AG20443 (cell line): Measurements from ENCODE around the gene TBX5.
A peak's percentile ranks its signal among the peaks of the same experiment; 100 is the strongest.

Source experiments
- DNase-seq: peaks from one replicate; pipeline ENCODE4 v3.0.0; 2012; ENCODE audit warnings: low spot score, mixed read lengths

Gene TBX5

DNA sequence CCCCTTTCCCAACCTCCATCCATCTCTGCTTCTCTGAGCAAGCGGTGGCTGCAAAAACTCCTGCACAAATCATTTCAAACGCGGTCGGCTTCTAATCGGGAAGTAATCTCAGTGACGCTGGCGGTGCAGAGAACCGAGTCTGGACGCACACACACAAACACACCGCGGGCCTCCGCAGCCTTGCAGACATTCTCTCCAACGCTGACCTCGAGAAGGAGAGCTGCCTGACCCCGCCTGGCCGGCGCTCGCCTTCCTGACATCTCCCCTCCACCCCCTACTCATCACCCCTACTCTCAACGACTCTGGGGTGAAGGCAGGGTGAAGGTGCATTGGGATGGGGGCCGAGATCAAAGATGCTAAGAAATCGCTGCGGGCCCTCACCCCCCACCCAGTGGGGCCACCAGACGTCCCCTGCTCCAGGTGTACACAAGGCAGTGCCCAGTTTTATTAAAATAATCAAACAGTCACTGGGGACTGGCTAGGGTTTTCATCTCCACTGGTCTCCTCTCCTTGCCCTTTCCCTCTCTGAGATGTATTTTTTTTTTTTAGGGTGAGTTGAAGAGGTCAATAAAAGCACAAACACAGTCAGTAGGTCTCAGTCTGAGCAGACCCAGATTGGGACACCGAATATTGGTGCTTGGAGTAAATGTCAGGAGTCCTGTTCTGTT, 506 bp upstream of the TBX5 start:
- DNase-seq: no peak

DNA sequence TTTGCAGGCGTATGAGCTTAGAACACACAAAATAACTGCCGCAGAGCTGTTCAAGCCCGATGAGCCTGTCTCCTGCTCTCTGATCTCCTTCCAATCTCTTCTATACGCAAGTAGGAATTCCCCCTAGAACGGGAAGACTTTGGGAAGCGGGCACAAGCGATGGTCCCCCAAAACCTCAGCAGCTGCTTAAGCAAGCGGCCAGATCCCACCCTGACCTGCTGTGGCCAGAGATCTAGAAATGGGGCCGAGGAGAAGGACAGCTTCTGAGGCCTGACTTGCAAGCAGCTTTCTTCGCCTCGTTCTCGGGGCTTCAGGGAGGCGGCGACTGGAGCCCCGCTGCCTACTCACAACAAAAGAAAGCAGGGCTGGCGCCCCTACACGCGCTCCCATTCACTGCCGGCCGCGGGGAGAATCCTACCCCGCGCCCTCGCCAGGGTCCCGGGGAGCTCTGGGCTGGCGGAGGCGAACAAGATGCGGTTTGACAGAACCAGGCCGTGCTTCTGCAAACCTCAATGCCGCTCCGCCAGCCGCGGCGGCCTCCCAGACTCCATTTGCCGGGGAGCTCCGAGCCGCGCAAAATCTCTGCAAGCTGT, 922 bp downstream of the TBX5 start:
- DNase-seq: no peak

DNA sequence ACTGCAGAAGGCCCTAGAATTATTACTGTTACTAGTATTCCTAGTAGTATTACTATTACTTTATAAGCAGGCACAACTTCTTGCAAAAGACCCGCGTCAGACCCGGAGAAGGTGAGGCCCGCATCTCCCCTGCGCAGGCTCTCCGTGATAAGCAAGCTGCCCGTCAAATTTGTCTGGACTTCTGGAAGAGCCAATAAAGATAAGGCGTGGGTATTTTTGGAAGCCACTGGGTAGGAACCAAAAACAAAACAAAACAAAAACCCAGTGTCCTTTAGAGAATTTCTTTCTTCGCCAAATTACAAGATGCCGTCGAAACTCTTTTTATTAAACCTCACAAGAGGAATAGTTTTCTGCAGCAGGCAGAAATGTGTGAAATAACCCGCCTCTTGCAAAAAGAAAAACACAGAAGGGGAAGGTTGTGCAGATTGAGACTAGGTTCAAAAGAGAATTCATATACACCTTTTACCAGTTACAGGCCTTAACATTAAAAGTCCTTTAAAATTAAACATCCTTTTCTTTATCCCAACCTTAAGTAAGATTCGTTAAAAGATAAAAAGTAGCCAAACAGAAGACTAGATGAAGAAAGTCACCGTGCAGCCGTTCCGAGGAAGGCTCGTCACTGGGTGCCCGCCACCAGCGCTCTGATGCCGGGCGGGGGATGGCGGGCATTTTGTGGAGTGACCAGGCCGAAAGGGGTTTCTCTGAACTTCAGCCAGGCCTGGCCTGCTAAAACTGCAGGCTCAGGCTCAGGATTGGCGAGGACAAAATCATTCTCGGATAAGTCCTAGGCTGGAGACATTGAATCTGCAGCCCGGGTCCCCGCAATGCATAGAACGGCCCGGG, 1.6 kb downstream of the TBX5 start:
- DNase-seq: no peak

DNA sequence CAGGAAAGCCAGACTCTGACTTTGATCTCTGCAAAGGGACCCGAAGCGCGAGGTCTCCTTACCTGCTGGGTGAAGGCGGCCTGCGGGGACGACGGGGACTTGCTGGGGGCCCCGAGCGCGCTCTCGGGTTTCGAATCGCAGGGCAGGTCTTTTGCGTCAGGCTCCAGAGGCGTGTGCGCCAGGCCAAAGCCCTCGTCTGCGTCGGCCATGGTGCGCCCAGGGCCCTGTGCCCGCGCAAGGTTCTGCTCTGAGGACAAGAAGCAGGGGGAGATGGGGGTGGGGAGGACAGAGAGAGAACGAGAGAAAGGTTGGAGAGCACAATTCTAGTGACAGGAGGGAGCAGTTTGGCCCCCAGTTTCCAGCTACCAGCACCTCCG, 2.3 kb downstream of the TBX5 start:
- no peak for DNase-seq

DNA sequence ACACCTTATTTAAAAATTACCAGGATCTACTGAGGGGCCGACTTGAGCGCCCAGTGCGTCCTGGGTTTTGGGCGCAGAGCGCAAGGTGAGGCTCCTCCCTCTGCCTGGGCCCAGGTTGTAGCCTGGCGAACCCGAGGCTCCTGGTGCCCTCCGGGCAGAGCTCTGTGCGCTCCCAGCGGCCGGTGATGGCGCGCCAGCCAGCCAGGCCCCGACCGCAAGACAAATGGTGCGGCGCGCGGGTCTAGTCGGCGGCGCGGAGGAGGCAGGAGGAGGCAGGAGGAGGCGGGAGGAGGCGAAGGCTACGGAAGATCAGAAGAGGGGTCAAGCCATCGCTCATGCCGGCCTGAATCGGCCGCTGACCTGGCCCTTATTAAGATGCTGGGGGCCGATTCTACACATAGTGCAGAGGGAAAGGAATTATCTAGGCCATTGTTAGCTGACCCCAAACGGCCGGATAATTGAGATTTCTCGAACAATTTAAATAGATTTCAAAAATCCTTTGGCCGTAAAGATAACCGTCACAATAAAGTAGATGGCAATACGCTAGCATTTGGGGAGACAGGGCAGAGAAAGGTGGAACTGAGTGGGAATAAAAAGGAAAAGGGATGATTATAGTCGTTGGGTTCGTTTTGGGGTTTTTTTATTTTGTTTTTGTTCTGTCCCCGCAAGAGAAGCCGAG, 2.8 kb downstream of the TBX5 start:
- peak; percentile 62 for DNase-seq

DNA sequence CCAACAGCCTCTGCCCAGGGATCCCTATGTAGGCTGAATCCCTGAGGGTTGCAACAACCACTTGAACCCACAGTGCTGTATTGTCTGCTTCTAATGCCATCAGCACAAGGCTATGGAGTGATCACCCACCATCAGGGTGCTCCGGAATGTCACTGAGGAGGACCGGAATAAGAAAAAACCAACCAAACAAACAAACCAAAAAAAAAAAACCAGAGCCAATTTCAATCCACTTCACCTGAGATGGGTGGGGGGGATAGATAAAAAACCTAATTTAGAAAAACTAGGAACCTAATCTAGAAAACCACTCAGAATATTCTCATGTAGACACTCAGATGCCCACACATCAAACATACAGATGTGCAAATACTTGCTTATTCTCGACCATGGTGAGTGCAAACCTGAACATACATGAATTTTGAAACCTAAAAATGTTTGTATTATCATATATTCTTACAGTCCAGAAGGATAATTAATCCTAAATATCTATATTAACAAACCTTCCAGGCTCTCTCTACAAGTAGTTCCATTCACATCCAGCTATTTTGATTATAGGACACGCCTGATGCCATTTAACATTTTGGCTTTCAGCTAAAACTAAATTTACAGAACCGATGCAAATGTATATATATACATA, 3.7 kb downstream of the TBX5 start:
- DNase-seq: no peak

DNA sequence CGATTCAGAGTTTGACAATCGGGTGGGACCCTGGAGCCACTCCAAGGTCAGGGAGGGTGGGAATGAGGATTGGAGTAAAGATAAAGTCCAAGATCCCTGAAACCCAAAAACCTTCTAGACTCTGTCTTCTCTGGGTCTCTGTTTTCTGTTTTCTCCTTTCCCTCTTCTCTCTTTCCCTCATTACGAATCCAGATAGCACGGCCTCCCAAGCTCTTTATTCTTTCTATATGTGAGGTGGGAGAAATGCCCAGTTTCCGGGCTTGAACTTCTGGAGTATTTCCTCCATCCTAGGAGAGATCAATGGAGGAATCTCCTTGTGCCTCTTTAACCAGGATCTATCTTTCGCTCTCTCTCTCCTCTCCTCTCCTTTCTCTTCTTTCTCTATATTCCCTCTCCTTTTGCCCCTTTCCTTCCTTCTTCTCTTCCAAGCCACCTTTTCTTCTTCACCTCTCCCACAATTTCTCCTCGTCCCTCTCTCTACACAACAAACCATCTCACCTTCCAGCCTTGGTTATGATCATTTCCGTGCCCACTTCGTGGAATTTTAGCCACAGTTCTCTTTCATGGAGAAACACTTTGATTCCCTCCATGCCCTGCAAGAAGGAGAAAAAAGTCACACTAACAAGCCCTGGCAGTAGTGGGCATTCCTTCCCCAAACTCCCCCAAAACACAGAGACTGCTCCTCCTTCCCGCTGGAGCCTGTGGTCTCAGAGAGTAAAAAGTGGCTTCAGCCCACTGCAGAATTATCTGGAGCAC, 4.4 kb downstream of the TBX5 start:
- DNase-seq: no peak

DNA sequence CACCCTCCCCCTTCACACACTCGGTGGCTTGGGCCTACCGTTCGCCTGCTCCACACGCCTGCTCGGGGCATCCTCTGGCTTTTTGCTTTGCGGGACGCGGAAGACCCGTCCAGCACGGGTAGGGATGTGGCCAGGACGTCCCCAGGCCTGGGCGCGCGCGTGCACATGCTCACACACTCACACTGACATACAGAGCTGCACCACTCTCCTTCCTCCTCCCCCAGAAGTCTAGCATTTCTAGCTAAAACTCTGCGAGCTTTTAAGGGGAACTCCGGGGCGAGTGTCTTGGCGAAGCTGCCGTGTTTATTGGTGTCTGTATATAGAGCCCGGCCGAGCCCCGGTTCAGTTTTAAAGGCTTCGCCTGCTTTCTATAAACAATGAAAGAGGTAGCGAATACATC, 5.0 kb downstream of the TBX5 start:
- peak; percentile 71 for DNase-seq

DNA sequence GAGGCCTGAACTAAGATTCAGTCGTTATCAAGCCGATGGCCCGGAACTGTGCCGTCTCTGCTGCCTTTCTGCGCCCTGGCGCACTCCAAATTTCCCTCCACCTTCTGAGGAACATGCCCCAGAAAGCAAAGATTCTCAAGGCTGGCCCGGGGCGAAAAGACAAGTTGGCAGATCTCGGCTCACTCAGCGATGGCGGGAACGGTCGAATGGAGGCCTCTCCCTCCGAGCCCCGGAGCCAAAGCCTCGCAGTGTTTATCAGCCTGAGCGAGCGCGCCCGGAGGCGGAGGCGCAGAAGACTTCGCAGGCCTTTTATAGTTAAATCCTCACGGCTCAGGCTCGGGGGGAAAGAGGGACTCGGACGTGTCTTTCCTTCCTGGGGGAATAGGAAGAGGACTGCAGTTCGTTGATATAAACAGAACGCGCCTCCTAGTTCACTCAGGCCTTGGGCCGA, 5.6 kb downstream of the TBX5 start:
- no peak for DNase-seq

DNA sequence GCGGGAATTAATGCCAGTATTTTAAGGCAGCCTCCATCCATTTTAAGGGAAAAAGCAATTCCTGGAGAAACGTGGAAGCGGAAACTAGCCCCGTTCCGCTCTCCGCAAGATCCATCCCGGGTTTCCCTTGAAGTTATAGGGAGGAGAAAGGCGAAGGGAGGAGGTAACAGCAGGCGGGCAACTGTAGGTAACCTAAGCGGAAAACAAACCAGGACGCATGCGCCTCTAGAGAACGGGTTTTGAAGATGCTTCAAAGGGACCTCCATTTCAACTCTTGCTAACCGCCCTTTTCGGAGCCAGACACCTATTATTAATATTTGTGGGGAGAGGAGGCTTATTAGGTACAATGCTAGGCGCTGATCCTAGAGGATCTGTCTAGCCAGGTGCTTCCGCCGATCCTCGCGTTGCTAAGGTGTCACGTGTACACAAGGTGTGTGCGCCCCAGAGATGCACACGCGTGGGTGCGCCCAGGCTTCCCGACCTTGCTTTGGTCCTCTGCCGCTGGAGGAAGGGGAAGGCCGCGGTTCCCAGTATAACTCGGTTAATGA, 6.2 kb downstream of the TBX5 start:
- no peak for DNase-seq

DNA sequence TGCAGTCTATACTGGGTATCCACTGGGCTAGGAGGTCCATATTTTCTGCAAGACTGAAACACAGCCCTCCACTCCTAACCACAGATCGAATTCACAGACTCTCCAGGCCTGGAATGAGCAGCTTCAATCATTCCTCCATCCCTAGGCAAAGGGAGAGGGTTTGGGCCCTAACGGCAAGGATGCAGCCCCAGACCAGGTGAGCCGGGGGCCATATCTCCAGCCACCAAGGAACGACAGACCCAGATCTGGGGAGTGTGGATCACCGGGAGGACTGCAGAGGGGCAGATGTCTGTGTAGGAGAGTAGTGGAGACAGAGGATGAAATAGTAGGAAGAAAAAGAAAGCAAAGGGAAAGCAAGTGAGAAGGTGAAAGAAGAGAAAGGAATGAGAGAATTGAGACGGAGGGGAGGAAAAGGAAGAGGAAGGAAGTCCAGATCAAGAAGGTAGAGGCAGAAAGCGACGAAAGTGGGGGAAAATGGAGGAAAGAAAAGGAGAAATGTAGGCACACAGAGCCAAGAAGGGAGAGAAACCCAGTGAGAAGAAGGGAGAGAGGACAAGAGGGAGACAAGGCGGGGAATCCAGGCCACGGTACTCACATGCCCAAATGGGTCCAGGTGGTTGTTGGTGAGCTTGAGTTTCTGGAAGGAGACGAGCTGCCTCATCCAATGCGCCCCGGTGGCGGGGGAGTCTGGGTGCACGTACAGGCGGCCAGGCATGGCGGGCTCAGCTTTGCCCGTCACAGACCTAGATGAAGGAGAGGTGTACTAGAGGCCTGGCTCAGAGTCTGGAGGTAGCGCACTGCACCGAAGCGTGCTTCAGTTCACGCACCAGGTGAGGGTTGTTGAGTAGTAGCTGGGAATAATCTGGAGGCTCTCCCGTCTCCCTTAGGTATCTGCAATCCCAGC, 7.7 kb downstream of the TBX5 start:
- DNase-seq: no peak

DNA sequence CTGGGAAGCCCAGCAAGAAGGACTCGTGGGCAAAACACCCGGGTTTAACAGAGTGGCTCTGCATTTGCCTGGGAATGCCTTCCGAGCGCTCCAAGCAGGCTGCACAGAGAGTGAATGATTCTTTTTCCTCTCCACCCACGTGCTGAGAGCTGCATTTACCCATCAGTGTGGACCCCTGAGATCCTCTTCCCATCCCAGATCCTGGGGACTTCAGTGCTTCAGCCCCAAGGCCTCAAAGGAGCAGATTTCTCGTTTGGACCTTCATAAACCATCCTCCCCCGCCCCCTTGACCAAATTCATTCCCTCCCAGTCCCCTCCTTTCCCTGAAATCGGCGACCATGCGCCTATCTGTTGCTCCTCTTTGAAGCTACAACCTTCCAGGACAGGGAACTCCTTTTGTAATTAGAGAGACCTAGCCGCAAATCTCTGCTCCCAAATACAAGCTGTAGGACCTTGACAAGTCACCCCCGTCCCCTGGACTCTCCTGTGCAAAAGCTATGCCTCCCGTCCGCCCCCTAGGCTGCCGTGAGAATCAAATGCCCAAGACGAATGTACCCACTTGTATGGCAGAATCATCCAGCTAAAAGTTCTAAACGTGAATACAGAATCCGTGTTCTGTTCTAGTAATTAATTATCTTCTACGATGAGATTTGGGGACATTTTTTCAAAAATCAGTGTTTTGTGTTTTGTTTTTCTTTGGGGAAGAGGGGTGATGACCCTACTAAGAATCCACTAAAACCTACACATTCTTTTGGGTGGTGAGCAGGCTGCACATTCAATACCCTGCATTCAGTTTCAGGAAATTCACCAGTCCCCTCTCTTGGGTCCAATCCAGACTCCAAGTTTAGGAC, 8.8 kb downstream of the TBX5 start:
- no peak for DNase-seq

DNA sequence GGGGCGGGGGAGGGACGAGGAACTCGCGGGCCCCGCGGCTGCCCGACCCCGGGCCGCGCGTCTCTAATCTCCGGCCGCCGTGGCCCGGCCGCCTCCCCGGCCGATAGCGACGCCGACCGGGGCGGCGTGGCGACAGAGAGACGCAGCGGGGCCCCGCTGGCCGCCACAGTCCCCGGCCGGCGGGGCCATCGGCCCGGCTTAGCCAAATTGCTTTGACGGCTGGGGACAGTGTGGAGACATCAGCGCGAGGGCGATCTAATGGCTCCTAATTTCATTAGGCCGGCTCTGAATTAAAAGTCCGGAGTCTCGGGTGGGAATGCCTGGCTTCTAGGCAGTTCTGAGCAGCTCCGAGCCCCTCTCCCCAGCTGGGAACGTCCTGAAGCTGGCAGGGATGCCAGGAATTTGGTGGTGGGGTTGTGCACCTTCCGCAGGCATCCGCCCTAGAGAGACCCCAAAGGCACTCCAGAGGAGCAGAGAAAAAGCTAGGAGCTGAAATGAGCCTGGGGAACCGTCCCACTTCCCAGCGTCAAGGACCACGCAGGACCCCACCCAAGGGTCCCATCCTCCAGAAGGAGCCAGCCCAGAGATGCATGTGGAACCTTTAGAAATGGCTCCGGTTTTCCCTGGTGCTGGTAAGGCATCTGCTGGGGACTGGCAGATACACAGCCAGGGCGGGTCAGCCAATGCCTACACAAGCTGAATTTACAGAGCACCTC, 9.6 kb downstream of the TBX5 start:
- DNase-seq: no peak

DNA sequence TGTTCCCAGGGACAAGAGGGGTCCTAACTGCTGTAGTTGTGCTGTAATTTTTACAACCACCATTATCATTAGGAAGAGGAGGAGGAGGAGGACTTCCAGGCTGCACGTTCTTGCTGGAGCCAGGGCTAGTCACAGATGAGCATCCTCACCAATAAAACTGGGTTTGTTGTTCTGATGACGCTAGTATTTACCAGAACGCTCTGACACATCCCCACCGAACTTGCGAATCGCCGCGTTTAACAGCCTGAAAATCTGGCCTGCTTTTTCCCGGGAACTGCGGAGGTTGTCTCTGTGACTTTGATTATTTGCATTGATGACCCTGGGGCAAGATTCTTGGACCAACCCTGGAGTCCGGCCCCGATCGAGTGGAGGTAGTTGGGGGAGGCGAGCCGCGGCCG, 10.2 kb downstream of the TBX5 start:
- DNase-seq: peak; percentile 78

DNA sequence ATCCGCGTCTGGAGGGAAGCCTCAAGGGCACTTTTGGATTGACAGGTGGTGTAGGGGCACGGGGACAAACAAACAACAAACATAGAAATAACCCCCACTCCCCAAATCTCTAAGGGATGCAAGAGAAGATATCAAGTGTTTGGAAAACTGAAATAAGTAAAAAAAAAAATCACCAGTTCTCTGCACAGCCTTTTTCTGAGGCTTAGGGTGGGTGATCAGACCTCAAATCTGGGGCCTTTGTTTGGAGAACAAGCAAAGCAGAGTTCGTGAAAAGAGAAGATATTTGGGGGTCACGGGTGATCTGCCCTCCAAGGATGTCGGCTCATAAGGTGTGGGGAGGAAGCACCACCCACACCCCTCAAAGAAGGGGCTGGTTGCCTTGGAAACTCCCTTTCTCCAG, 10.7 kb downstream of the TBX5 start:
- DNase-seq: no peak

DNA sequence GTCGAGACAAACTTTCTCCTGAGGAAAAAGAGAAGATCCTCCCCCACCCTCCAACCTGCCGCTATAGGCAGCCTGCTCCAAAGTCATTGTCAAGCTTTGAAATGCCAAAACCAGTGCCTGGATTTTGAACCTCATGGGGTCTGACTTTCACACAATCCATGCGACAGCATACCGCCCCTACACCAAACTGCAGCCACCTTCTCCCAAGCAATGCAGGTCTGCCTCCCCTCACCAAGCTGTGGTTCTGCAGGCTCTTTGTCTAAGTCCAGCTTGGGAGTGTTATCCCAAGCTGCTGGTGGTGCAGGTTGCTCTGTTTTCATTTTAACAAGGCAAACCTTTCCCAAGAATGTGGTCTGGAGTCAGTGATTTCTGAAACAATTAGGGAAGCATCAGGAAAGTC, 12.4 kb downstream of the TBX5 start:
- no peak for DNase-seq

DNA sequence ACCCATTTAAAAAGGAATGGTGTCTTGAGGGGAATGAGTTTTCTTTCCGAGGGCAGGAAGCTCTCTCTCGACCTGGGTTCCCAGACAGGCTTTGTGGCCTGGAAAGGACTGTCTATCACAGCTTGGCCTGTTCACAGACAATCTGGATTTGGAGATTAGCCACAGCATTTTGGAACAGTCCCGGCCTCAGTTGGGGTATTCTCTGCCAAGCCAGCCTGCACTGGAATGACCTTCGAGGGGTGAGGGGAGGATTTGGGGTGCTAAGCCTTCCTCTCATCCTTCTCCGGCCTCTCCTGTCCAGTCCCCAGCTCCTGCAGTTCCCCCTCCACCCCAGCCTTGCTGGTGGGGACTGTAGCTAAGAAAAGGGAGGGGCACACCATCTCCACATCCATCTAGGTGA, 13.0 kb downstream of the TBX5 start:
- no peak for DNase-seq

DNA sequence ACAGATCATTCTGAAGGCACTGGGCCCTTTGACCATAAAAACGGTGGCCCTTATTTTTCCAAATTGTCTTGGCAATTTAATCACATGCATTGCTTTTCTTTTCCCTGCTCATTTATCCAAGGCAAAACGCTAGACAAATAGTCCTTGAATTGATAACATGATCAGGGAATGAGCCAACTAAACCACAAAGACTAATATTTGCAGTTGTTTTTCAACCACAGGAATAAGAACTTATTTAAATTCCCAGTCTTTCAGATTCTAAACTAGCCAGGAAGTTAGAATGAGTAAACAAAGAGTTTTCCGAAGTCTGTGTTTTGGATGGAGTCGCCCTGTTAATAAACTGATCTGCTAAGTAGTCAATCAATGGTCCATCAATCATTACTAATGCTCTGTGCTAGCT, 14.9 kb downstream of the TBX5 start:
- DNase-seq: no peak

DNA sequence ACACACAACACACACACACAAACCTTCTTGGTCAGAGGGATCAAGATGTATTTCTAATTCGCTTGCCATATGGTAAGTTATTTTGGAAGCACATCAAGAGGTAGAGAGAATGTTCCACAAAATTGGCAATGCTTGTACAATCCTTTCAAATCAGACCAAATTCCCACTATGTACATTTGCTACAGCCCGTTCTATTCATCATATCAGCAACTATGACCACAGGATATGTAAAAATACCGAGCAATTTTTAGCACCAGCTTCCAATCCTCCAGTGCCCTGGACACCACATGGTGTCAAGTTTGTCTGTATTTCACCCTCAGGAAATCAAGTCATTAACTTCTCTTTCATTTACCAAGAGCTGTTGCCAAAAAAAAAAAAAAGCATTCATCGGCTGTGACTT, 21.2 kb downstream of the TBX5 start:
- DNase-seq: no peak
